Right lung (tissue), 5 donors: ENCODE data around the gene CDK14. TPM values are rescaled to one million over a fixed set of nuclear protein-coding genes. Genes with fewer than 3 reads are reported as not detected.
A peak's percentile ranks its signal among the peaks of the same experiment; 100 is the strongest.
"Not testable (repeated sequence)": the region's sequence is repeated elsewhere in the genome, so short reads cannot be mapped to it uniquely, and the experiment has no call there.

ENCODE experiments used
- DNase-seq, 2 donors: peaks; one replicate each; pipeline ENCODE4 v3.0.0-alpha.2; 2013
- polyA plus RNA-seq, 5 donors: library from polyadenylated mRNA; unstranded; fragments of 120-200 nt; gene quantifications; one replicate each; pipeline versions ENCODE4 v1.2.1 to v1.2.3, GENCODE V29; 2013; ENCODE audit warnings: inconsistent platforms in 1 of 5, low replicate concordance in 1 of 5; ENCODE audit not compliant: insufficient read length in 5 of 5, insufficient read depth in 1 of 5

The CDK14 gene
- polyA plus RNA-seq, 5 donors, result 19.3 to 34.5 (median 33.5) TPM

DNA sequence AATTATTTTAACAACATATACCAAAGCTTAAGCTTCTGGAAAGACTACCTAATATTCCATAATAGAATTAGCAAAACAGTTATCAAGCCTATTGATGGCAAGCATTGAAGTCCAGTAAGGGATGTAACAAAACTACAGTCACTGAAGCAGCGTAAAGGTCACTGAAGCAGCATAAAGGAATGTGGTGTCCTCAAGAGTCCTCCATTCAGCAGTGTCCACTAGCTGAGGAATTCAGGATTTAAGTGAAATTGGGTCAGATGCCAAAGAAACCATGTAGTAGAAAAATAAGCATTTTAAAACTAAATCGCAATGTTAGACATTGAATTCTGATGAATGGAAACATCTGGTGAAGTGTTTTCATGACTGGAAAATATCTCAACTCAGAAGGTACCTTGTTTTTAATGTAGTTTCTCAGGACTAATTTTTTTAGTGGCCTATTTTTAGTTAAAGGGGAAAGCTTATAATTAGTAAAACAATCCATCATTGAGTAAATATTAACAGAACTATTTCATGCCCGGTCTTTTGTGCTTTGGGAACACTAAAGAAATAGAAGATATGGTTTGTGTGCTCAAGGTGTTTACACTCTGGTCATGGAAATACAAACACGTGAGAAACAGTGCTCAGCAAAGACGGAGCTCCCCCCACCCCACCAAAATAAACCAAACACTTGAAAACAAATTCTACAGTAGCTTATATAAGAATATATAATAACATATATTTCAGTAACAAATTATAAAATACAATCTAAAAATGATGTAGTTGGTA is 121.4 kb downstream of the CDK14 start:
- no peak for DNase-seq

DNA sequence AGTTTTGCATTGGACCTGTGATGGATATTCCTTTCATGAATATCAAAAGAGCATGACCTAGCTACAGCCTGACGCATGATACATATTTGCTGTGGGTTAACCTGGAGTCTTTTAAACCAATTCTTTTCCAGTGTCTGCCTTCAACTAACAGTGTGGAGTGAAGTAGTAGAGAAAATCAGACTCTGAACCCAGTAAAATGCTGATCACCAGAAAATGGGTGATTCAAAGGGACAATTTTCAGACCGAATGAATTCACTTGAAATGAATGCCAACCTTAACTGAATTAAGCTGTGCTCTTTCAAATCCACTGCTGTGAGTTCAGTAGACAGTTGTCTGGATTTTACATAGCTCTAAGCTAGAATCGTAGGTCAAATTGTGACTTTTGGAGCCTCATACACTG is 123.0 kb downstream of the CDK14 start:
- DNase-seq, result no peak

DNA sequence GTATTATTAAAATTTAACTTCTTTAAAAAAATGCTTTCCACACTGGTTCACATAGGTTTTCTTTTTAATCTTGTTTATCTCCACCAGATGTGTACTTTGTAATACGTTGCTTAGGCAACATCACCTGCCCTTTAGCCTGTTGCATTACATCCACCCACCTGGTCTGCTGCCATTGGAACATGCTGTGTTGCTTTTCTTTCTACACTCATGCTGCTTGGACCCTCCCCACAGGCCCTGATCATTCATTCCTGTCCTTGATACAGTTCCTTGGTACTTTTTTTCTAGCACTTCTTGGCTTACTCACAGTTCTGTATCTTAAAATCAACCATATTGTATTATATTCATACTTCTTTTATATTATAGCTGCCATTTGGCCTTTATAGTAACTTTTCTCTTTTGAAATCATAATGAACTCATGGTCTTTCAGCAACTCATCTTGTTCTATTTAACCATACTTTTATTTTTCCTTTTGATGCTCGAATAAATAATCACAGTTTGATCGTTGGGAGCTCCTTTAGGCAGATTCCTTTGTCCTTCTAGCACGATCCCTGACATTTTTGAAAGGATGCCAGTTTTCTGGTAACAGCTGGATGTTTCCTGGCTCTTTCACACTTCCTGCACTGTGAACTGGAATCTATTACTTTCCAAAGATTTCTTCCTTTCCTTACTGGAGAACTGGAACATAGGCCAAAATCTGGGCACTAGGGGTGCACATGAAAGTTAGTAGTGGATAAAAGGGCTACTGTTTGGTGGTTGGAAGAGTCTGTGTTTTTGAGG is 125.1 kb downstream of the CDK14 start:
- peak in 1 of 2 donors; percentile 53 for DNase-seq

DNA sequence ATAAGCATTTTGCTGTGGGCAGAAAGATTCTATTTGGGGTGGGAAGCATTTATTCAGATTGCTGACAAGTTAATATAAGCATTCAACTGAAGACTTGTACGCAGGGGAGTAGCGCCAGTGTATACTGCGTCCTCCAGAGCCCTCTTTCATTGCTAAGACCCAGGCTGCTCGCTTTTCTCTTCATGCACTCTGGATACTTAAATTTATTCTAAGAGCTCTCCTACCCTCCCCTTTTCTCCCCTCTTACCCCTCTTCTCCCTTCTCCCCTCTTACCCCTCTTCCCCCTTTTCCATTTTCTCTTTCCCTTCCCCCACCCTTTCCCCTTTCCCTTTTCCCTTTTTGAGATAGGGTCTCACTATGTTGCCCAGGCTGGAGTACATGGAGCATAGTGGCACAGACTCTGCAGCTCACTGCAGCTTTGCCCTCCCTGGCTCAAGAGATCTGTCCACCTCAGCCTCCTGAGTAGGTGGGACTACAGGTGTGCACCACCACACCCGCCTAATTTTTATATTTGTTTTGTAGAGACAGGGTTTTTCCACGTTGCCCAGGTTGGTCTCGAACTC is 125.8 kb downstream of the CDK14 start:
- DNase-seq, result no peak

DNA sequence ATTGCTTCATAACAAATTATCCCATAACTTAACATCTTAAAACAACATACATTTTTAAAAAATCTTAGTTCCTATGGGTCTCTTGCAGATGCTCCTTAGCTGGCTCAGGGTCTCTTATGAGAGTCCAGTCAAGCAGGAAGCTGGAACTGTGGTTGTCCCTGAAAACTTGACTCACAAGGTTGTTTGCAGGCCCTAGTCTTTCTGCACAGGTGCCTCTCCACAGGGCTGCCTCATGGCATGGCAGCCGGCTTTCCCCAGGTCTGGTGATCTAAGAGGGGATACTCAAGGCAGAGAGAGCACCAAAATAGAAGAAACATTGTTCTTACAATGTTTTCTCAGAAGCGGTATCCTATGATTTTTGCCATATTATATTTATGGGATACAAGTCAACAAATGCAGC is 127.1 kb downstream of the CDK14 start:
- DNase-seq, result no peak

DNA sequence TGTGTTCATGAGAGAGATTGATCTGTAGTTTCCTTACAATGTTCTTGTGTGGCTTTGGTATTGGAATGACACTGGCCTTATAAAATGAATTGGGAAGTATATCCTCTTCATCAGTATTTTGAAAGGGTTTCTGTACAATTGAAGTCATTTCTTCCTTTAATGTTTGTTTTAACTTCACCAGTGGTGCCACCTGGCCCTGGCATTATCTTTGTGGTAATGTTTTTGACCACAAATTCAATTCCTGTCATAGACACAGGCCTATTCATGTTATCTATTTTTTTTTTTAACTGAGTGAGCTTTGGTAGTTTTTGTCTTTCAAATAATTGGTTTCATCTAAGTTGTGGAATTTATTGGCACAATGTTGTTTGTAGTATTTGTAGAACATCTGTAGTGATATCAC is 127.7 kb downstream of the CDK14 start:
- no peak for DNase-seq

DNA sequence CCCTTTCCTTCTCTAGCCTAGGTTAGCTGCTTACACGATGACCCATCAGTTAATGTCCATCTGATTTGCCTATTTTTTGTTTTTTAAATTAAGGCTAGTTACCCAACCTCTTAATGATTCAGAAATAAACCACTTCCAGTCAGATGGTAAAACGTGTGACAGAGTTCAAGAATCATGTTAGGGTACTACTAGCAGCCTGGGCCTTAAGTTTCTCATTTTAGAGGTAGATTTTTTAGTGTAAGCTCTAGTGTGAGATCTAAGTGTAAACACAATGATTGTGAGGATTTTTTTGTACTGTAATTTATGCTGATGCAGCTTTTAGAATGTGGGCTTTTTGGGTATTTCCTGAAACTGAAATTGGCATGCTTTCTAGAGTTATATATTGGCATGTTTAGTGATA is 130.0 kb downstream of the CDK14 start:
- DNase-seq, result no peak

DNA sequence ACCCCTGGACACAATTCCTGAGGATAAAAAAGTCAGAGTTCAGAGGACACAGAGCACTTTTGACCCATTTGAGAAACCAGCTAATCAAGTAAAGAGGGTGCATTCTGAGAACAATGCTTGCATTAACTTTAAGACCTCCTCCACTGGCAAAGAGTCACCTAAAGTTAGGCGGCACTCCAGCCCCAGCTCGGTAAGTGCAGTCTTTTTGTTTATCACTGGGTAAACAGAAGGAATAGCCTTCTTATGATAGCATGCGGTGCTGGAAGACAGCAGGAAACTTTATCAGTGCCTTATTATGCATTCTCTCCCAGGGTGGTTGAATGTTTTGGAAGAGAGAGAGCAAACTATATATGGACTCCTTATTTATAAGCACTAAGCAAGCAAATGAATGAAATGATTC is 130.5 kb downstream of the CDK14 start:
- DNase-seq, result no peak

DNA sequence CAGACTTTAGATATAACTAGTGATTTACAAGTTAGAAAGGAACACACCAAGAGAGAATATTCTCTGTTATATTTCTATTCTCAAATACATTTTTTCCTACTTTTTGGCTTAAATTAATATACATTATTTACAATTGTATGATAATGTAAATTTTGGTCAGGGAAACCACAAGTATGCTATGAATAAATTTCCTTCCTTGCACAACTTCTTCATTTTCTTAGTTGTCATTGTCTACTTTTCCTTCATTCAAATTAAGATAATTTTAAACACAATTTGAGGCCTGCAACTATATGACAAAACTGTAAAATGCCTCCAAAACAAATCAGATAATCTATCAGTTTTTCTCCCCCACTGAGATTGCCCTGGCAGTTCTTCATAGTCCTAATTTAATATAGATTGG is 131.3 kb downstream of the CDK14 start:
- DNase-seq, result no peak

DNA sequence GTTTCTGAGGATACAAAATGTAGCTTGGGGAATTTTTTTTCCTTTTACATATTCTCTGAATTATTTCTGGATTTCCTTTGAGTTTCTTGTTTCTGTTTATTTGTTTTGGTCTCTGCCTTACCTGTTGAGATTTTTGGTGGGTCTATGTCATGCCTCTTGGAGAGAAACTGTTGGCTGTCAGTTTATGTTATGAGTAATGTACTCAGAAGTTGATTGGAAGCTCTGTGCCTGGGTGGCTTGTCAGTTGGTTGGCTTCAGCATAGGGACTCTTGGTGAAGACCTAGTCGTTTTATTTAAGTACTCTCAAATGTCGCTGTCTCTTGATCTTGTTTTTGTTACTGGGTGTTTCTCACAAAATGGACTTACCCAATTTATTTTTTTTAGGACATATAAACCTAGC is 132.4 kb downstream of the CDK14 start:
- DNase-seq, result no peak

DNA sequence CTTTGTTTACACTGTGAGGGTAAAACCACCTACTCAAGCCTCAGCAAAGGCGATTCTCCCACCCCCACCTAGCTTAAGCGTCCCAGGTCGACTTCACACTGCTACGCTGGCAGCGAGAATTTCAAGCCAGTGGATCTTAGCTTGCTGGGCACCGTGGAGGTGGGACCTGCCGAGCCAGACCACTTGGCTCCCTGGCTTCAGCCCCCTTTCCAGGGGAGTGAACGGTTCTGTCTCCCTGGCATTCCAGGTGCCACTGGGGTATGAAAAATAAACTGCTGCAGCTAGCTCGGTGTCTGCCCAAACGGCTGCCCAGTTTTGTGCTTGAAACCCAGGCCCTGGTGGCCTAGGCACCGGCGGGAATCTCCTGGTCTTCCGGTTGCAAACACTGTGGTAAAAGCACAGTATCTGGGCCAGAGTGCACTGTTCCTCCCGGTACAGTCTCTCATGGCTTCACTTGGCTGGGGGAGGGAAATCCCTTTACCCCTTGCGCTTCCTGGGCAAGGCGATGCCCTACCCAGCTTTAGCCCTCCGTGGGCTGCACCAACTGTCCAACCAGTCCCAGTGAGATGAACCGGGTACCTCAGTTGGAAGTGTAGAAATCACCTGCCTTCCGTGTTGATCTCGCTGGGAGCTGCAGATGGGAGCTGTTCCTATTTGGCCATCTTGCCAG is 139.6 kb downstream of the CDK14 start:
- not testable (repeated sequence) for DNase-seq

DNA sequence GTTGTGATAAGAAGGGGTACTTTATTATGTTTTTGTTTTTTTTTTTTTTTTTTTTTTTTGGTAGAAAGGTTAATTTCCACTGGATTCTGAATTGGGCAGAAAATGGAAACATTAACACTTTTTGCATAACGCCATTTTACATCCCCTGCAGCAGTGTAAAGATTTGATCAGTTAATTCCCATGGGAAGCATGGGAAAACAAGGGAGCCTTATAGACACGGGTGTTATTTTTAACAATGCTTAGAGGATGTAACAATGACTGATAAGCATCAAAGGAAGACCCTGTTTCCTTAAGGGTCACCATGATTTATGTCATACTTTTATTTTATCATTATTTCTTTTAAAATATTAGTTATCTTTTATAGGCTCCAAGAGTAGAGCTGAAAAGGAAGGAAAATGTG is 140.2 kb downstream of the CDK14 start:
- DNase-seq, result no peak

DNA sequence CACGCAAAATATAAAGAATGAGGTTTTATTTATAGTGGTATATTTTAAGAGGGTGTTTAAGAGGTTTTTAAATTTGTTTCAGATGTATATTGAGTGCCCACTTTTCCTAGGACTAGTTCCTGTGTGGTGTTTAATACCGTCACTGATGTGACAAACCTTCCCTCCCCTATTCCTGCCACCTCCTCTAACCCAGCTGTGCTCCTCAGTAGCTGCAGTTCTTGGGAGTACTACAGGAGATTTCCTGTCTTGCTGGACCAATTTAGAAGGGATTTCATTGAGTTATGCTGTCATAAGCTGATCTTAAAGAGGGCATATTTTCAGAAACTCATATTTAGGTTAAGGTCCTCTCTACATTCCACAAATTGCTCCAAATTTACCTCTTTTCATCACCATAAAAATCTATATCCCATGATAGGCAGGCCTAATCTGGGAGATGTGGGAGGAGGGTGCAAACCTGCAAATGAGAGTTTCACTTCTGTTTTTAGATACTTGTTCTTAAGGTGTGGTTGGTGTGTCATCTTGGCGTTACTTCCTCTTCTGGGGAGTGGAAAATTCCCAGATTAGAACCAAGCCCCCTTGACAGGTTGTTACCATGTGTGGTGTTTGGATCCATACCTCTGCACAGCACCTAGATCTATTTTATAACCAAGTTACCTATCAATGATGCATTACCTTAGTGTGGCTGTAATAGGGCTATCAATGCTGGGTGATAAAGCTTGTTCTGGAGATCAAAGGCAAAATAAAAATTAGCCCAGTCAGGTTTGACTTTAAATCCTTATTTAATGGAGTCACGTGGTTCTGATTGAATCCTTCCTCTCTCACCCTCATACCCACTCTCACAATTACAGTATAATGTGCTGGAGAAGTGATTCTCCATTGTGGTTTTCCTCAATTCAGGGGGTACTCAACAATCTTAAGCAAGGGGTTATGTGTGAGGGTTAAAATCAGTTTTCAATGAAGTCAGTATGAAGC is 141.1 kb downstream of the CDK14 start:
- no peak for DNase-seq

DNA sequence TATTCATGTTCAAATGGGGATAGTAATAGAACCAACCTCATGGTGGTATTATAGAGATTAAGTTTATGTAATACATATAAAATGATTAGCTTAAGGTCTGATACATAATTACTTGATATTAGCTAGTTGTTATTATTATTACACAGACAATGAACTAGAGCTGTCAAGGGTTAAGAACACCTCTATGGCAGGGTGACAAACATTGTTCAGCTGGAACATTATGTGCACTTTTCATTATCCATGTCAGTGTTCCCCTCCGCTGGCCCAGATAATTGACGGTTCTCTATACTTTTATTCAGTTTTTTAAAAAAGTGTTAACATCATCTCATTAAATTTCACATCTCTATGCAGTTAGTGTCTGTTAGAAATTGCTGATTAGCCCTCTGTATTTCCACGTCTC is 142.1 kb downstream of the CDK14 start:
- no peak for DNase-seq

DNA sequence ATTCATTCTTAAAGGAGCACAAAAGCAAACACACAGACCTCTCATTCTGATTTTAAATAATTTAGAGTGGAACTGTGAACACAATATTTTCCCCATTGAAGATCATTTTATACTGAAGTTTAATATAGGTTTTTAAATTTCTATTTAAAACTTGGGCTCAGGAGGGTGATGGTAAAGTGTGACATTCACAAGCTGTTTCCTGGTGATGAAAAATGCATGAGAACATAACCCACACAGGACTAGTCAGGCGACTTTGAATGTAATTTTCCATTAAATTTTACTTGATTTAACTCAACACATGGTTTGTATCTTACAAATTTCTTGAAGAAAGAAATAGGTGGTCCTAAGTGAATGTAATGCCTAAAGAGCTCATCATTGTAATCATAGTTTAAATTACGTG is 143.6 kb downstream of the CDK14 start:
- DNase-seq, result no peak

DNA sequence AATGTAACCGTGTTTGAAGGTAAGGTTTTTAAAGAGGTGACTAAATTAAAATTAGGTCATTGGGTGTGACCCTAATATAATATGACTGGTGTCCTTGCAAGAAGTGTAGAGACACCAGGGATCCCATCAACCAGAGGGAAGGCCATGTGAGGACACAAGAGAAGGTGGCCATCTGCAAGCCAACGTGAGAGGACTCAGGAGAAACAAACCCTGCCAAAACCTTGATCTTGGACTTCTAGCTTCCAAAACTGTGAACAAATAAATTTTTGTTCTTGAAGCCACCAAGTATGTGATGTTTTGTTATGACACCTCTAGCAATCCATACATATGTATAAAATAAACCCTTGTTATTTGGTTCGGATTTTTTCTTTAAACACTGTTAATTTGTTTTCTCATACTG is 144.3 kb downstream of the CDK14 start:
- no peak for DNase-seq

DNA sequence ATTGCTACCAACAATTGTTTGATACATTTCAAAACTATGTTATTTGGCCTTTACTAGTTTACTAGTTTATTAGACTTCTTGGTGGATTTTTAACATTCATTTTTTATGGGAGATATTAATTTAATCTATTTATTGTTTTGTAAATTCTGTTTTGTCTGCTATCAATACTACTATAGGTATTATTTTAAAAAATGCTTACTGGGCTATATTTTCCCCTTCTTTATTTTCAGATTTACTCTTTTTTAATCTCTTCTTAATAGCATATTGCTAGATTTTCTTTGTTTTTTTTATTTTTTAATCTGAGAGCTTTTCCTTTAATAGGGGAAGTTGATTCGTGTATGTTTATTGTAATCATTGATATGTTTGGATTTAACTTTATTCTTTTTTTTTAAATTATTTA is 147.5 kb downstream of the CDK14 start:
- DNase-seq, result no peak

DNA sequence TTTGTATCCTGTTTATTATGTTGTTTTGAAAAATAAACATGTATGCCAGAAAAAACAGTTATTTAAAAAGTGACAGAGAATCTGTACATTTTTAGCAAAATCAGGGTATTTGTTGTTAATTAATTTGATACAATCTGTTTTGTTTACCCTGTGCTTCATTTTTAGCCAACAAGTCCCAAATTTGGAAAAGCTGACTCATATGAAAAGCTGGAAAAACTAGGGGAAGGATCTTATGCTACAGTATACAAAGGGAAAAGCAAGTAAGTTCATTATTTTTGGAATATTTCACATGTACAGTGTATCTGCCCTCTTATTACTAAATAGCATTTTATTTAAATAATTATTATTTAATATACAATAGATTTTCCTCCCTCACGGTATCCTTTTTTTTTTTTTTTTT is 151.4 kb downstream of the CDK14 start:
- no peak for DNase-seq

DNA sequence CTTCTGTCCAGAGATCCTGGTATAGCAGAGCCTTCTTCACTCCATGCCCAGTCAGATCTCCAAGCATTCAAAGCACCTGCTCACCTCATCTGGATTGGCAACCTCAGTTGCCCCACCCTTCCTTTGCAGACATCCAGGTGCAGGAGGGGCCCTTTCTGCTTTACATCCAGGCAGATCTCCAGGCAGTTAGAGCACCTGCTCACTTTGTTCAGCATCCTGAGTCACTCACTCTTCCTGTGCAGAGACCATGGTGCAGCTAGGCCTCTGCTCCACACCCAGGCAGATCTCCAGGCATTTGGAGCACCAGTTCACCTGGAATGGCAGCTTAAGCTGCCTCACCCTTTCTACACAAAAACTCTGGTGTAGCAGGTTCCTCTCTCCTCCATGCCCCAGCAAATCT is 153.1 kb downstream of the CDK14 start:
- no peak for DNase-seq

DNA sequence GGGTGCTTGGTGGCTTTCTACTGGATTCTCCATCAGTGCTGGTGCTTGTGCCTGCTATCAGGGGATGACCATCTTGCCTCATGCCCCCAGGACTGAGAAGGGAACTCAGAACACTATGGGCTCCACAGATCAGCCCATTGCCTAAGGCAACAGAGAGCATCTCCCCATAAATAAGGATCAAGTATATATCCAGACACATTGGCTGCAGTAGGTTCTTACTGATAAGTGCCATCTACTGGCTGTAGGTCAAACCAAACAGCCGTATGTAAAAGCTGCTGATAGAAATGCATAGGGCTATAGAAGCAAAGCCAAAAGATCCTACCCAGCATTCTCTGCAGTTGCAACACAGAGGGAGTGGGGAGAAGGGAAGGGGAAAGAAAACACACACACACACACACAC is 153.7 kb downstream of the CDK14 start:
- no peak for DNase-seq

DNA sequence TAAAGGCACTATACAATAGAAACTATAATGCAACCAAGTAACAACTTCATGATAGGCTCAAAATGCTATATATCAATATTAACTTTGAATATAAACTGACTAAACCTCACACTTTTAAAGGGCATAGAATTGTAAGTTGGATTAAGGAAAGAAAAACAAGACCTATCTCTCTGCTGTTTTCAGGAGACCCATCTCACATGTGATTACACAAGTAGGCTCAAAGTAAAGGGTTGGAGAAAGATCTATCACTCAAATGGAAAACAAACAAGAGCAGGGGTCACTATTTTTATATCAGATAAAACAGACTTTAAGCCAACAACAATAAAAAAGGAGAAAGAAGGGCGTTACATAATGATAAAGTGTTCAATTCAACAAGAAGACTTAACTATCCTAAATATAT is 155.5 kb downstream of the CDK14 start:
- no peak for DNase-seq
